ENCODE data around the gene MARVELD3. TPM values are rescaled to one million over a fixed set of nuclear protein-coding genes. Genes with fewer than 3 reads are reported as not detected.

The MARVELD3 gene
- total and polyA plus RNA-seq, 8 donors: 9.7 to 16.0 (median 12.8) TPM

- 95% methylated on average over 5 of the region's 5 CpGs for WGBS, 2 donors
- no peak for FAIRE-seq
These were observed 47.0 kb downstream of the MARVELD3 start for GRCh38 chr16:71672803-71673581.

GRCh38 chr16:71673582-71673973, 47.6 kb downstream of the MARVELD3 start:
- intact Hi-C loops (cut with DNase I): no loop called here
- WGBS, 2 donors: 96 to 98% methylated on average over 1 of the region's 1 CpG
- Histone ChIP-seq H3K27ac (no peak overlapping the region), H3K4me3 (no peak overlapping the region), H3K36me3 (peaks cover 0 to 10% (median 0%) of the 10 kb centered on the region in 3 donors), H3K4me1 (no peaks in the 10 kb centered on the region), H3K27me3 (no peaks in the 10 kb centered on the region), H3K9me3 (no peaks in the 10 kb centered on the region)
- DNase-seq (no peak), ATAC-seq (no peak), FAIRE-seq (no peak)
- no peak for TF ChIP-seq CTCF (IDR thresholded peaks at IDR 0.05)

More at GRCh38 chr16:71672803-71673581, 47.0 kb downstream of the MARVELD3 start:
- no peak for TF ChIP-seq CTCF (IDR thresholded peaks at IDR 0.05)
- Histone ChIP-seq H3K4me3 (no peak overlapping the region), H3K4me1 (no peaks in the 10 kb centered on the region), H3K27me3 (no peaks in the 10 kb centered on the region), H3K36me3 (peaks cover 0 to 8% (median 0%) of the 10 kb centered on the region in 3 donors), H3K9me3 (no peaks in the 10 kb centered on the region), H3K27ac (no peak overlapping the region)
- DNase-seq: no peak
- intact Hi-C loops (cut with DNase I): no loop called here
- ATAC-seq: no peak

GRCh38 chr16:71674229-71674628, 48.2 kb downstream of the MARVELD3 start:
- no peak for ATAC-seq
- no peaks in the 10 kb centered on the region for H3K27me3 ChIP-seq
- no peak overlapping the region for H3K27ac ChIP-seq
- WGBS, 2 donors: 94% methylated on average over 2 of the region's 2 CpGs
- intact Hi-C loops (cut with DNase I): no loop called here
- no peaks in the 10 kb centered on the region for H3K4me1 ChIP-seq
- no peaks in the 10 kb centered on the region for H3K9me3 ChIP-seq
- H3K4me3 ChIP-seq: no peak overlapping the region
- TF ChIP-seq CTCF (IDR thresholded peaks at IDR 0.05): no peak
- peaks cover 0 to 14% (median 0%) of the 10 kb centered on the region in 3 donors for H3K36me3 ChIP-seq
- DNase-seq: no peak
- FAIRE-seq: no peak

- H3K36me3 ChIP-seq: peaks cover 0 to 14% (median 0%) of the 10 kb centered on the region in 3 donors
- FAIRE-seq: no peak
- H3K4me1 ChIP-seq: no peaks in the 10 kb centered on the region
- H3K9me3 ChIP-seq: no peaks in the 10 kb centered on the region
- 73 to 75% methylated on average over 3 of the region's 3 CpGs for WGBS, 2 donors
- DNase-seq: no peak
- TF ChIP-seq CTCF (IDR thresholded peaks at IDR 0.05): no peak
- no peak overlapping the region for H3K4me3 ChIP-seq
- intact Hi-C loops (cut with DNase I): no loop called here
- ATAC-seq: no peak
- H3K27me3 ChIP-seq: no peaks in the 10 kb centered on the region
- H3K27ac ChIP-seq: no peak overlapping the region
These were observed 49.4 kb downstream of the MARVELD3 start for GRCh38 chr16:71675380-71675779.

- no peak for DNase-seq
- Histone ChIP-seq H3K36me3 (peaks cover 0 to 14% (median 0%) of the 10 kb centered on the region in 3 donors), H3K4me1 (no peaks in the 10 kb centered on the region), H3K27me3 (no peaks in the 10 kb centered on the region), H3K4me3 (no peak overlapping the region), H3K9me3 (no peaks in the 10 kb centered on the region), H3K27ac (no peak overlapping the region)
- no peak for FAIRE-seq
- no peak for ATAC-seq
- TF ChIP-seq CTCF (IDR thresholded peaks at IDR 0.05): no peak
- WGBS, 2 donors: 84 to 86% methylated on average over 5 of the region's 5 CpGs
- intact Hi-C loops (cut with DNase I): no loop called here
These were observed 50.3 kb downstream of the MARVELD3 start for GRCh38 chr16:71676236-71676635.
